Activated gamma-delta T cell (primary cell): ENCODE measurements around the gene EMSY.

Experiments
- DNase-seq: peaks from one replicate; lab custom pipeline; 2025; lab: John Stamatoyannopoulos, UW

Gene EMSY

DNA sequence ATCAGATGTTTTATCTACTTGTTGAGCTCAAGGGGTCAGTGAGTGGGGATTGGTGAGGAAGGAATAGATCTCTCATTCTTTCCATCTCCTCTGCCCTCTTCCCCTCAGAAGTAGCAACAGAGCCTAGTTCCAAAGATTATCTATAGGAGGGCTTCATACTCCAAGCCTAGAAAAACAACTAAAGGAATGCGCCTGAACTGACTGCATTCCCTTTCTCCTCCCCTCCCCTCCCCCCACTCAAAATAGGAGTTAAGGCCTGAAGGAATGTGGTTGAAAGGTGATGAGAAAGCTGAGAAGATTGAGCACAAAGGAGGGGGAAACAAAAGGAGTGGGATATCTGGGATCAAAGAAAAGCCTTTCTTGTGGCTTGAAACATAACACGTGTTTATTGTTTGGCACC lies 10.5 kb downstream of the EMSY start:
- DNase-seq = no peak

DNA sequence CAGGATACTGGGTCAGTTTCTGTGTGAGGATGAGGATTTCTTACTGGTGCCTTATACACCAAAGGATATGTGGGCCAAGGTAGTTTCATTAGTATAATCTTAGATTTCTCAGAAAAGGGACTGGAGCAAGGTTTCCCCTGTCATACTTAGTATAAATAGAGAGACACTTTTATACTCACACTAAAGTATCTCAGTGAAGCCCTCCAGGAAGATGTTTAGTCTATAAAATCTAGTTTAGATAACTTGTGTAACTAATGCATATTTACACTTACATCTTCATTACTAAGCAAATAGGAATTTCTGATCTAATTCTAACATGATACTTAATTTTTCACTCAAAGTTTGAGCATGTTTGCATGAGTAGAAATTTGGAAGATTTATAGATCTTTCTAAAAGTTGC lies 11.1 kb downstream of the EMSY start:
- no peak for DNase-seq

DNA sequence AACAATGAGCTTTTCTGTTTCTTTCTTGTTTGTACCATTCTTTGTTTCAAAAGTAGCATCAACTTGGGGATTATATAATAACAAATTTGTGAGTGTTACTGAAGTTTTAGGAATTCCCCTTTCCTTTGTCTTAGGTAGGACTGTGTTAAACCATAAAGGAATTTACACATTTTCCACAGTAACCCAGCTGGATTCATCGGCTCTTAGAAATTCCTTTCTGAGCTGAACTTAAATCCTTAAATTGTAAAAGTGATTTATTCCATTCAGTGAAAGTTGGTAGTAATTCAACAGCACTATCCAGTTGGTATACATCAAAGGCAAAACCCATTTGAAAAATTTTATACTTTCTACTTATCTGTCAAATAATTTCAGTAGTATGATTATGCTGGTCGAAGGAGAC lies 11.8 kb downstream of the EMSY start:
- DNase-seq = no peak

DNA sequence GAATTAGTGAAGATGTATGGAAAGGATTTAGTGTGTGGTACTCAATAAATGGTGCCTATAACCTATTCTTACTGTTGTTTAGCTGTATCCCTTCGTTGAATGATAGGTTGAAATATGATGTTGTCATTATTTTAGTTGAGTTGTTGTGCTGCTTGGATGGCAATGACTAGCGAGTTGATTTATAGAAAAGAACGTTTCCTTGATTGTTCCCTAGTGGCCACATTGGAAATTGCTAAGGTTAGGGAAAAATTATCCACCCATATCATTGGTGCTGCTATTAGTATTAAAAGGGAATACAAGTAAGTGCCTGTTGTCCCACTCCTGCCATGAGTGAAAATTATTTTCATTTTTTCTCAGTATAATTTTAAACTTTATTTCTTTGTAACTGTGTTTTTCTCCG lies 14.5 kb downstream of the EMSY start:
- no peak for DNase-seq

DNA sequence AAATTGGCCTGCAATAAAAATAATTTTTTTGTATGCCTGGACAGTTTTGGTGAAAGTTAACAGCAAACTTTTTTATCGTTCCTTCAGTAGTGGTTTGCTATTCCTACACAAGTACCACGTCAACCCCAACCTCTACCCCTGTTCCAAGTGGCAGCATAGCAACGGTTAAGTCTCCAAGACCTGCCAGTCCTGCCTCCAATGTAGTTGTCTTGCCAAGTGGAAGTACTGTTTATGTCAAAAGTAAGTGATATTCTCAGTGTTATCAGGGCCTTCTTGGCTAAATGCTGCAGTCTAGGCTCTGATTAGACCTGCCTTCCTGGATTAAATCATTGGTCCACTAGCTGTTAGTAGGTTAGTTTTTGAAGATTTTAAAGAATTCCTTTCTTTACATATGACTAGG lies 15.0 kb downstream of the EMSY start:
- no peak for DNase-seq

DNA sequence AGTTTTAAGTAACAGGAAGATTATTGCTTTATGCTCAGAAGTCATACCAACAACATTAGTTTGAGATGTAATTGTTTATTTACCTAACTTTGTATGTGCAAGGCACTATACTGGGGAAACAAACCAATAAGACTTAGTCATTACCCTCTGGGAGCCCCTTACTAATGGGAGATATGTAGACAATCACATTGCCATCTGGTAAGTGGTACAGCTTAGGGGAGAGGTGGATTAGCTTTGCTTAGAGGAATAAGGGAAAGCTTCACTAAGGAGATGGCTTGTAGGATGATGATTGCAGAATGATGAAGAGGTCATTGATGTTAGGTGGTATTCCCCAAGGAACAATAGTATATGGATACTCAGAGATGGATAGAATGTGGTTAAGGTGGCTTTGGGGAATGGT lies 17.5 kb downstream of the EMSY start:
- no peak for DNase-seq

DNA sequence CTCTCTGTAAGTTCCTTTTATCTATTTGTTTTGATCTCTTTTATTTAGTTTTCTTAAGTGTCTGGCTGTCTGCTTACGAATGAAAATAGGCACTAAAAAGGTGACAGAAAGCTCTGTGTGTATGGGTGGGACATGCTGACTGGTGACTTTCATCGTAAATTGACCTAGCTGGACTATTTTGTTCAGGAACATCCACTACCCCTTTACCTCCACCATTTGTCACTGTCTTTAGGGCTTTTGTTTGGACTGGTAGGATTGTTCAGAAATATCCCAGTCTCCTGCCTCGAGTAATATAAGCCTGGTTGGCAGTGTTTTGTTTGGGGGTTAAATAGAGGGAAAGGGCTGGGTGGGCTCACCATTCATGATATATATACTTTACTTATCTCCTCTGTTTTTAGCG lies 20.9 kb downstream of the EMSY start:
- no peak for DNase-seq

DNA sequence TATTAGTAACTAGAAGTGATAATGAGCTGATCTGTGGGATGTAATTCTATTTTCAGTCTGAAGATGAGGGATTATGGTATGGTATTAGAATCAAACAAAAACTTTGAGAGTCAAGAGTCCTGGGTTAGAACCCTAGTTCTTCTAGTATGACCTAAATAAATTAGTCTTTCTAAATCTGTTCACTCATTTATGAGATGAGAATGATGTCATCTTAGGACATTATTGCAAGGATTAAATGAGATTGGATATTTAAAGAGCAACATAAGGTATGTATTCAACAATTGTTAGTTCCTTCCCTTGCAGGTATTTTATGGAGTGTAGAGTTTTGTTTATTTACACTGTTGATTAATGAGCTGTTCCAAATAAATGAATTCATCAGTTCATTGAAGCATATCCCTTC lies 21.8 kb downstream of the EMSY start:
- no peak for DNase-seq

DNA sequence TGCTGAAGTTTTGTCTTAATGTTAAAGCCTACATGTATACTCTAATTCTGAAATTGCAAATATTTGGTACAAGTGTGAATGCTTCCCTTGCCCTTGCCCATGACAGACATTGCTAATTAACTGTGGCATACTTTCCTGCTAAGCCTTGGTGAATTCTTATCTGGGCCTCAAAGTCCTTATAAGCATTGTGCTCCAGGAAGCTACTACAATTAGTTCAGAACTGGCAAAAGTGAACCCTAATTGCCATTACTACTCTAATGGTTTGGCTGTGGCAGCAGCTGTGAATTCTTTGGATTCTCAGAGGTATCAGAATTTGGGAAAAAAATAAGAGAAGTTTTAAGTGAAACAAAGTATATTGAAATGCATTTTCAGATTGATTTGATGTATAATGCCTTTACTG lies 24.3 kb downstream of the EMSY start:
- DNase-seq = no peak

DNA sequence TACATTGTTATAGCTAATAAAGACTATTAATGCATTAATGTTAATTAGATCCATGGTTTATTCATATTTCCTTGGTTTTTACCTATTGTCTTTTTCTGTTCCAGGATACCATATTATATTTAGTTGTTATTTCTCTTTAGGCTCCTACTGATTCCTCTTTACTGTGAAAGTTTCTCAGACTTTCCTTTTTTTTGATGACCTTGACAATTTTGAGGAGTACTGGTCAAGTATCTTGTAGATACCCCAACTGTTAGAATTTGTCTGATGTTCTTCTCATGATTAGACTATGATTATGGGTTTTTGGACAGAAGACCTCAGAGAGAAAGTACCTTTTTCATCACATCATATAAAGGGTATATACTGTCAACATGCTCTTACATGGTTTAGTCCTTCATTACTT lies 26.6 kb downstream of the EMSY start:
- no peak for DNase-seq

DNA sequence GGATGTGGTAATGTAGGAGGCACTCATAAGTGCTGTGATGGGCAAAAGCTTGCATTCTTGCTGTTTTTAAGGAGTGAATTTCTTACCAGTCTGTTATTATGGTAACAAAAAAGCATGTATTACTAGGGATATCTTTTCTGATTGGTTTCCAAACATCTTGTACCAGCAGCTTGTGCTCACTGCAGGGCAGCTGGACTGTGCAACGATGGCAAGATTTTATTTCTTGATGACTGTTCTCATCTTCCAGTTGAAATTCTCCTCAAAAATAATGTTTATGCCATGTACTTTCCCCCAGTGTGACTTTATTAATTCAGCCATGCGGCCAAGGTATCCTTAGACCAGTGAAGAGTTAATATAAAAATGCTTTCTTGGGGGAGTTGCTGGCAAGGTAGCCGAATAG lies 35.4 kb downstream of the EMSY start:
- no peak for DNase-seq

DNA sequence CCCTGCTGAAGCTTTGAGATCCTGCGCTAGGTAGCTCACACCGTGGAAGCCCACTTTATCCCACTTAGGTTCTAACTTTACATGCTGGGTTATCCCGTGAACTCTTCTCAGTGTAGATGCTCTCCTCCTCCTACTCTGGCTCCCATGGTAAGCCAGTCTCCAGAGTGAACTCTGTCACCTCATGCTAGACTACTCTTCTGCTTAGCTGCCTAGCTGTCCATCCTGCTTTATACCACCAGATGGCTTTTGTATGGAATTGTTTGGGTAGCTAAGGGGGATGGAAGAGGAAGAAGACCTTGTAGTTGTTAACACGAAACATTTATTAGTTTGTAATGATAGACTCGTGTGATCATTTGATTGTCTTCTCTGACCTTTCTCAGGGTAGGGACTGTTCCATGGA lies 46.8 kb downstream of the EMSY start:
- DNase-seq = no peak

DNA sequence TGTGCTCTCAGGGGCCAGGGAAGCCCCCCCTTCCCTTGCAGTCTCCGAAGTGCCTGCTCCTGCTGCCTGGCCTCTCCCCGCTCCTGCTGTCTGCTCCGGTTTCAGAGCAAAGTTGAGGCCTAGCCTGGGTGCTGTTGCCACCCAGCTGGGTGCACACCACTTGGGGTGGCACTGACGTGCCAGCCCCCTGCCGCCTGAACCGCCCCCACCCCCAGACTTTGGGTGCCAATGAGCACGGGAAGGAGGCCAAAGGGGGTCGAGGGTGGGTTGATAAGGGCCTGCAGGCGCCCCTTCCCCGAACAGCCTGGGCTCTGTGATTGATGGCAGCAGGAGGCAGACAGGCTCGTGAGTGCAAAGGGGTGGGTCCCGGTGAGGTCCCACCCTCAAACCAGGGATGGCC lies 48.2 kb downstream of the EMSY start:
- no peak for DNase-seq

DNA sequence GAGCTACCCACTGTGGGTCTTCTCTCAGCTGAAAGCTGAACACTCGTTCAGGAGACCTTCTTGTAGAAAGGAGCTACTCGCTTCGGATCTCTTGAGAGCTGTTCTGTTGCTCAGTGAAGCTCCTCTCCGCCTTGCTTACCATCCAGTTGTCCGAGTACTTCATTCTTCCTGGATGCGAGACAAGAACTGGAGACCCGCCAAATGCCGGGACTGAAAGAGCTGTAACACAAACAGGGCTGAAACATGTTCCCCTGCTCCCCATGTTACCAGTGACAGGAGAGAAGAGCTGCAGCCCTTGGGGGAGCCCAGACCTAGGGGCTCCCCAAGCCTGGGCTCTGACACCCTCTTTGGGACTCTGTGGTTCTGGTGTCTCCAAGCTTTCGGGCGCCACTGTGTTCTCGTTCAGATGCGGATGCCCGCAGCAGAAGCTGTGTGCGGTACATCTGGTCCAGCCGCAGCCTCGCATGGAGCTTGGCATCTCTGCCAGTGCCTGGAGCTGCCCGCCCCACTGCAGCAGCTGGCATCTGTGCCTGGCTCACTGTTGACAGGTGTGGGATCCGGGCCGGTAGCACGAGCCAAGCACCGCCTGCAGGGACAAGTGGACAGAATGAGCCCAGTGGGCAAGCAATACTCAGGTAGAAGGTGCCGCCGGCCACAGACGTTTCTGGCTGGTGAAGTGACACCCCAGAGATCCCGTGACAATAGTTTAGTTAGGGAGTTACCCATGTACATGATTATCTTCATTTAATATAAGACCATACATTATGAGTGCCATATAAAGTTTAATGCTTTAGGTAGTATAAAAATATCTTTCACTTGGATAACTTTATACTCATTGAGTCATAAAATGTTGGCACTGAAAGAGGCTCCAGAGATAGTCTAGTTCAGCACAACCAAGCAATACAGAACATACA lies 49.1 kb downstream of the EMSY start:
- no peak for DNase-seq

DNA sequence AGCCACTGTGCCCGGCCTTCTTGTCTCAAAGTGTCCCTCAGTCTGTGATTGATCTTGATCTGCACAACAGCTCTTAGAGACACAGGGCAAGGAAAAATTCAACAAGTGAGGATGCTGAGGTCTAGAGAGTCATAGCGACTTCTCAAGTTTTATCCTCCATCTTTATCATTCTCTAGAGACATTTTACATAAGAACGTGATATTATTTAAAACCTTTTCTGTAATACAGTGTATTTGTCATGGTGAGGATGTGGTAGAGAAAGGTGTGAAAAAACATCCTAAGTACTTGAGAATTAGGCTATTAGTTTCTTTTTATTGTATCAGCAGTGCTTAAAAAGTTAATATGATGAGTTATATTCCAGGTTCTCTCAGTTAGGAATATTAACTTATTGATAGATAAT lies 50.2 kb downstream of the EMSY start:
- no peak for DNase-seq

DNA sequence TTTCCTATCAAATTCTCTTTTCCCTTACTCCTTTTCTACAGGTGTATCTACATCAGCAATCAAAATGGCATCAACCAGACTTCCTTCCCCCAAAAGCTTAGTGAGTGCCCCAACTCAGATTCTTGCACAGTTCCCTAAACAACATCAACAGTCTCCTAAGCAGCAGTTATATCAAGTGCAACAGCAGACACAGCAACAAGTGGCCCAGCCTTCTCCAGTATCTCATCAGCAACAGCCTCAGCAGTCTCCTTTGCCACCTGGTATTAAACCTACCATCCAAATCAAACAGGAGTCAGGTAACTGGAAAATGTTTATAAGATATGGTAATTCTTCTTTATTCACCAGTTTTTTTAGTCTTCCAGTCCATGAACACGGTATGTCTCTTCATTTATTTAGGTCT lies 51.4 kb downstream of the EMSY start:
- no peak for DNase-seq

DNA sequence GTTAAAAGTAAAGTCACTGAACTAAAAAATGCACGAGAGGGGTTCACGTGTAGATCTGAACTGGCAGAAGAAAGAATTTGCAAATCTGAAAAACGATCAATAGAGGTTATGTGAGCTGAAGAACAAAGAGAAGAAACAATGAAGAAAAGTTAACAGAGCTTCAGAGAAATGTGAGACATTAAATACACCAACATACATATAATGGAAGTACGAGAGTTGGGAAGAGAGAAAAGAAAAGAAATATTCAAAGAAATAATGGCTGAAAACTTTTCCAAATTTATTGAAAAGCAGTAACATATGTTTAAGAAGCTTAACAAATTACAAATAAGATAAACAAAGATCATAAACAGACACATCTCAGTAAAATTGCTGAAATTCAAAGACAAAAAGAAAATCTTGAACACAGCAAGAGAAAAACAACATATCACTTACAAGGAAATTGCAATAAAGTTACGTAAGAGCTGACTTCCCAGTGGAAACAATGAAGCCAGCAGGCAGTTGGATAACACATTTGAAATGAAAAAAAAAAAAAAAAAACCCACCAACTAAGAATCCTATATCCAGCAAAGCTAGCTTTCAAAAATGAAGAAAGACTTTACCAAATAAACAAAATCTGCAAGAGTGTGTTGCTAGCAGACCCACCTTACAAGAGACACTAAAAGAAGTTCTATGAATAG lies 56.8 kb downstream of the EMSY start:
- DNase-seq = no peak

DNA sequence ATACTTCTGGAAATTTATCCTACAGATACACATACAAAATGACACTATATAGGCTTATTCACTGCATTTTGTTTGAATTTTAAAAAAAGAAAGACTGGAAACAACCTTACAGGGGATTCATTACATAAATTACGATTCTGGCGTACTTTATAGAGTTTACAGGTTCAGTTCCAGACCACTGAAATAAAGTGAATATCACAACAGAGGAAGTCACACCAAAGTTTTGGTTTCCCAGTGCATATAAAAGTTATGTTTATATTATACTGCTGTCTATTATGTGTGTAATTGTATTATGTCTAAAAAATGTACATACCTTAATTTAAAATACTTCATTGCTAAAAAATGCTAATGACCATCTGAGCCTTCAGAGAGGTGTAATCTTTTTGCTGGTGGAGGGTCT lies 62.0 kb downstream of the EMSY start:
- DNase-seq = no peak

DNA sequence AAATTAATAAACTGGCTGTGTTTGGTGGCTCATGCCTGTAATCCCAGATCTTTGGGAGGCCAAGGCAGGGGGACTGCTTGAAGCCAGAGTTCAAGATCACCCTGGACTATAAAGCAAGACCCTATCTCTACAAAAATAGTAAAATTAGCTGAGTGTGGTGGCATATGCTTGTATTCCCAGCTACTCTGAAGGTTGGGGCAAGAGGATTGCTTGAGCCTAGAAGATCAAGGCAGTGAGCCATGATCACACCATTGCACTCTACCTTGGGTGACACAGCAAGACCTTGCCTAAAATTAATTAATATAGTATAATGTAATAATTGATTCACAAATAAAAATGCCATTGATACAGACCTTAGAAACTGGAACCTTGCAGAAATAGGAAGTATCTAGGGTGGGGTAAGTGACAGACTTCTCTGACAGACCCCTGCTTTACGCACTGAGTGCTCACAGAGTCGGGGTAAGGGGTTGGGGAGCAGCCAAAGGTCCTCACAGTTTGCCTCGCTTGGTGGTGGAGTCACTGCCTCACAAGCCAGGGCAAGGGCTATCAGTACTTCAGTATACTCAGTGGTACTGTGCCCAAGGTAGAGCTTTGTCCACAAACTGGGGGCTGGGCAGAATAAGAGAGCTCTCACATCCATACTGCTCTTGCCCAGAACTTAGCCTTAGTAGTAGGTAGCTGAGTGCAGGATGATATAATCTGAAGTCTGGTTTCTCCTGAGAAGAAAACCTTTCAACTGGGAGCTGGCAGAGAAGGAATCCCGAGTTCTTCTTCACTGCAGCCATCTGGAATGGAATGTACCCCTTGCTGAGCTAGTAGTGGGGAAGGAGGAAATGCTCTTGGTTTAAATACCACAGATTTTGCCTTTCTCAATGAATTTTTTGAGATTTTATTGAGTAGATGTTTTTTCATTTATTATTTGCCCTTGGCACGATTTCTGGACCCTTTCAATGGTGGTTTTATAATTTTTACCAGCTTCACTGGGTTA lies 65.5 kb downstream of the EMSY start:
- no peak for DNase-seq

DNA sequence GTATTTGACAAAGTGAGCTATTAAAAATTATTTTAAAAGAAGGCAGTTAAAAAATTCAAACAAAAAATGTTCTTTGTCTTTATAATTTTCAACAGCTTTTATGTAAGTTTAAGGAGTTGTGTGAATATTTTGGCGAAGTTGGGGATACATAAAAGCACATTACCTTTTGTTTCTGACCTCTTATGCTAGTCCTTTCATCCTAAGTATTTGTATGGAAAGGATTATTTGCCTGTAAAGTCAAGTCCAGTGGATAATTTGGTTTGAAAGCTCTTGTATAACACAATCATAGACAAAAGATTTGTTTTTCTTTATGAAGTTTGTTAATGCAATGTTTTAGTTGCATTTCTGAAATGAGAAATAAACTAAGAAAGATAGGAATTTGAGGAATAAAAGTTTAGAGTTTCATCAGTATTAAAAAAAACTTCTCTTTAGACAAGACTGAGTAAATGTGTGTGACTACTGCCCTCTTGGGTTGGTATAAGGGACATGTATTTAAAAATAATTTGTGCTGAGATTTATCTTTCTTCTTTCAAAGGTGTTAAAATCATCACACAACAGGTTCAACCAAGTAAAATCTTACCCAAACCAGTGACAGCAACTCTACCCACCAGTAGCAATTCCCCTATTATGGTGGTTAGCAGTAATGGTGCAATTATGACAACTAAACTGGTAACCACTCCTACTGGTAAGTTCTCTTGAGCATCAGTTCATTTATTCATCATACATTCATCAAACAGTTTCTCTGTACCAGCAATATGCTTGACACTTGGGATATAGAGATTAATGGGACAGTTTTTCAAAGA lies 68.2 kb downstream of the EMSY start:
- DNase-seq = no peak

DNA sequence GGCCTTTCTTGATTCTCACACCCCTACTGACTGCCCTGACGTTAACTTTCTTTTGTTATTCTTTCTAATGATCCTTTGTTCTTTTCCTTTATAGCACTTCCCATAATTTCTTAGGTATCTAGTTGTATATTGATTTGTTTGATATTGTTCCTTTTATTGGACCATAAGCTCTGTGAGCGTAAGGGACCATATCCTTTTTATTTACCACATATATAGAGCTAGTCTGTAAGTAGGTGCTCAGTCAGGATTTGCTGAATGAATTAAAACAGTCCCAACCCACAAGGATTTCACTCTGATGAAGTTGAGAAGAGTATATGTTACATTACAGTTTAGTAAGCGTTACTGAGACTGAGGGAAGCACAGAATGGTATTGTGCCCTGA lies 68.8 kb downstream of the EMSY start:
- DNase-seq = no peak

DNA sequence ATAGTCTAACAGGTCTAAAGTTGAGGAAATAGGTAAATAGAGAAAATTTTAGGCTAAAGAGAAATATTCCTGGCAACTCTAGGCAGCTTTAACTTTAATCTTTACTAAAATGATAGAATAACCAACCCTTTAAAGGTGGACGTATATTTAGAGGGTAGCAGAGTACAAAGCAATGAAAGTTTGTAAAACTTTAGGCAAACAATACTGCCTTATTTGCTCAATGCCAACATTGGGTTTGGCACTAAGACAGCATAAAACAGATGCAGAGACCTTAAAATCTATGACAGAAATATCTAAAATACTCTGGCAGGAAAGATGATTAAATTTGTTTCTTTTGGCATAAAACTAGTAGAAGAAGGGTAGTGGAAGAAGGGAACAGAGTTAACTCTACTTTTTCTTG lies 70.7 kb downstream of the EMSY start:
- no peak for DNase-seq
